Adipose tissue (tissue), 3 donors: ENCODE measurements around the gene CD96. TPM values are rescaled to one million over a fixed set of nuclear protein-coding genes. Genes with fewer than 3 reads are reported as not detected.
"Not testable (repeated sequence)": the region's sequence is repeated elsewhere in the genome, so short reads cannot be mapped to it uniquely, and the experiment has no call there.

Experiments
- H3K27ac ChIP-seq: one replicate; pipeline ENCODE4 v1.5.1; 2013; ENCODE audit warnings: low read depth, low read length
- WGBS, 3 donors: extraction: QIAGEN DNeasy Blood & Tissue Kit; methylation state at CpG; one replicate each; pipeline ENCODE4 v1.1.7; 2013; 5-methylcytosine and 5-hydroxymethylcytosine counted together
- polyA plus RNA-seq, 3 donors: library from polyadenylated mRNA; stranded (reverse); fragments of 200-250 nt; gene quantifications; one replicate each; pipeline ENCODE4 v1.2.3, GENCODE V29; 2013
- donor health status: healthy with polysubstance abuse.
- donor health status: Bipolar disorder and iron deficiency.
- donor health status: healthy.

The CD96 gene
- polyA plus RNA-seq, 3 donors, result 0.69 to 4.9 (median 2.5) TPM

GRCh38 chr3:111547631-111548030 is 5.6 kb downstream of the CD96 start:
- H3K27ac ChIP-seq, result no peak overlapping the region
- 50 to 89% (median 61%) methylated on average over 4 of the region's 4 CpGs for whole genome bisulfite sequencing, 3 donors

GRCh38 chr3:111548092-111548491 is 6.1 kb downstream of the CD96 start:
- WGBS, 3 donors, result 76 to 92% (median 79%) methylated on average over 1 of the region's 1 CpG
- H3K27ac ChIP-seq, result no peak overlapping the region

DNA sequence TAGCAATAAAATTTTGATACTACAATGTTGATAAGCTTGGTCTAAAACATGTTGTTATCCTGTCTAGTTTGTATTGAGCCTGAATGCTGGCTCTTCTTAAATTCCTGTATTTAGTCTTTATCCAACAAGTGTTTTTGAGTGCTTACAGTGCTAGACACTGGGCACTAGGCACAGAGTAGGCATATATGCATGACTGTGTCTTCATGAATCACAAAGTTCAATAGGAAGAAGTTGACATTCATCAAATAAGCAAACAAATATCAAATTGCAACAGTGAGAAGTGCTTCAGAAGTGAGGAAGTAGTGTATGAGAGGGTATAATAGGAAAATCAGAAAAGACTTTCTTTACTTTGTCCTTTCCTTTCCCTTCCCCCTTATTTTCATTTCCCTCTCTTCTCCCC is 6.8 kb downstream of the CD96 start:
- H3K27ac ChIP-seq, result no peak overlapping the region

DNA sequence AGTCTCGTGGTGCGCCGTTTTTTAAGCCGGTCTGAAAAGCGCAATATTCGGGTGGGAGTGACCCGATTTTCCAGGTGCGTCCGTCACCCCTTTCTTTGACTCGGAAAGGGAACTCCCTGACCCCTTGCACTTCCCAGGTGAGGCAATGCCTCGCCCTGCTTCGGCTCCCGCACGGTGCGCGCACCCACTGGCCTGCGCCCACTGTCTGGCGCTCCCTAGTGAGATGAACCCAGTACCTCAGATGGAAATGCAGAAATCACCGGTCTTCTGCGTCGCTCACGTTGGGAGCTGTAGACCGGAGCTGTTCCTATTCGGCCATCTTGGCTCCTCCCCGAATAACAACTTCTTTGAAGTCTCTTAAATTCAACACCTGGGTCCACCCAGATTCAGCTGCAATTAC is 19.9 kb downstream of the CD96 start:
- 91 to 94% (median 94%) methylated on average over 11 to 16 of the region's 25 CpGs for WGBS, 3 donors

DNA sequence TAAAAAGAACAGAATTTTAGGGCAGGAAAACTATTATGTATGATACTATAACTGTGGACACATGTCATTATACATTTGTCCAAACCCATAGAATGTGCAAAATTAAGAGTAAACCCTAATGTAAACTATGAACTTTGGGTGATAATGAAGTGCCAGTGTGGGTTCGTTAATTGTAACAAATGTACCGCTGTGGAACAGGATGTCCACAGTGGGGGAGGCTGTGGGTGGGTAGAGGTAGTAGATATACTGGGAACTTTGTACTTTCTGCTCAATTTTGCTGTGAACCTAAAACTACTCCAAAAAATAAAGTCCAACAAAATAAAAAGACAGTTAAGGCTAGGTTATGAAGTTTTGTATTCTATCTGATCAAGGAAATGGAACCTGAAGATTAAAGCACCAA is 24.8 kb downstream of the CD96 start:
- 58 to 86% (median 82%) methylated on average over 2 of the region's 2 CpGs for WGBS, 3 donors
- no peak overlapping the region for H3K27ac ChIP-seq

More for the DNA sequence above, 19.9 kb downstream of the CD96 start:
- not testable (repeated sequence) for H3K27ac ChIP-seq

DNA sequence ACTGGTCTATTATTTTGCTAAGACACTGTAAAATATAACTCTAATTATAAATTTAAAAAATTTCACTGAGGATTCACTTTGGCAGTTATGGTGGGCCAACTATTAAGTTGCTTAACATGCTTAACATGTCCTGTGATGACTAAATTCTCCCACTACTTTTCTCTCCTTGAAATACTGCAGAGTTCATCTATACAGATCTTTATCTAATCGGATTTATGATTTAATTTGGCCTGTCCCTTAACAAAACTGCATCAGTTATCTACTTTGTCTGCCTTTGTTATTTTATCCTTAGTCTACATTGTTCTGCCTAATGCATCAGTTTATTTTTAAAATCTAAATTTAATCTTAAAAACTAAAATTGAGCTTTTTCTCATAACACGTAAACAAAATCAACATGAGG is 26.4 kb downstream of the CD96 start:
- no peak overlapping the region for H3K27ac ChIP-seq
- 83 to 90% (median 88%) methylated on average over 2 of the region's 2 CpGs for WGBS, 3 donors

GRCh38 chr3:111568911-111569310 is 26.9 kb downstream of the CD96 start:
- H3K27ac ChIP-seq, result no peak overlapping the region

DNA sequence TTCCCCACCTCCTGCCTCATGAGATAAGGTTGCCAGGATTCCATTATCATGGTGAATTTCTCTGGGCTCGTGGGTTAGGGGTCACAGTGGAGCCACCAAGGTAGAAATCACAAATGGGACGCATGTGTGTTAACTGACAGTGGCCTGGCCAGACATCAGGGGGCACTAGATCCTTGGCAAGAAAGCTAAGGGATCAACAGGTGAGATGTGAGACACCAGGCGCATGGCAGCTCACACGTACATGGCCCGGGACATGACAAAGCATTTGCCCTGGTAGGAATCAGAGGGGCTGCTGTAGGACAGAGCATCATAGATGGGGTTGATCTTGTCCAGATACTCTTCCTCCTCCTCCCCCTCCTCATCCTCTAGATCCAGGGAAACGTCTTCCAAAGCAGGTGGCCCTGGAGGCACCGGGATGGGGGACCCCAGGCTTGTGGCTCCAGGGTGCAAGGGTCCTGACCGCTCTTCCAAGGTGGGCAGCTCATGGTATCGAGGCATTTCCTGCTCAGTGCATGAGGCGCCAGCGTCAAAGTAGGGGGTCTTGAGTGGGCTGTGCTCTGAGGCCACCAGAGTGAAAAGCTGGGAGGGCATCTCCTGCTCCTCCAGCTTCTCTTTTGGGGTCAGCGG is 28.5 kb downstream of the CD96 start:
- H3K27ac ChIP-seq, result no peak overlapping the region
- 91 to 93% (median 93%) methylated on average over 10 to 12 of the region's 12 CpGs for WGBS, 3 donors

GRCh38 chr3:111571282-111571681 is 29.3 kb downstream of the CD96 start:
- H3K27ac ChIP-seq, result no peak overlapping the region
- 74 to 93% (median 87%) methylated on average over 1 of the region's 1 CpG for WGBS, 3 donors

DNA sequence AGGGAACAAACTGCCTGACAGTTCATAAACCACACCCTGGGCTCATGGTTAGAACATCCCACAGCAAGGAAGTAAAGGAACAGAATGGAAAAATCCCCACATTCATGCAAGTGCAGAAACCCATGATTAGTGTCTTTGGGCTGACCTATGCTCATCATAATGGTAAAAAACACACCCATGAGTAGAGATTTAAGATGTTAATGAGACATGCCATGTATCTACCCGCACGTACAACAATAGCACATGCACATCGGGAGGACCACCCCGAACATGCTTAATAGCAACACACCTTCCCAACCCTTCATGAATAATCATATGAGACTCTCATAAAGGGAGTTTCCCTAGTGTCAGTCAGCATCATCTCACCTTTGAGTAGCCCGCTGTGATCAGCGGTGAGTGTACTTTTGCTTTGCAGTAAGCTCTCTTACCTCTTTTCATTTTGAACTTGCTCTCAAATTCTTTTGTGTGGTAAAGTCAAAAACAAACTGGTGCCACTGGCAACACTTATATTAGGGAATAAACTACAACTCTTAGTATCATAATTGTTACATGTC is 30.0 kb downstream of the CD96 start:
- no peak overlapping the region for H3K27ac ChIP-seq
- WGBS, 3 donors, result 93 to 95% (median 95%) methylated on average over 6 of the region's 6 CpGs

DNA sequence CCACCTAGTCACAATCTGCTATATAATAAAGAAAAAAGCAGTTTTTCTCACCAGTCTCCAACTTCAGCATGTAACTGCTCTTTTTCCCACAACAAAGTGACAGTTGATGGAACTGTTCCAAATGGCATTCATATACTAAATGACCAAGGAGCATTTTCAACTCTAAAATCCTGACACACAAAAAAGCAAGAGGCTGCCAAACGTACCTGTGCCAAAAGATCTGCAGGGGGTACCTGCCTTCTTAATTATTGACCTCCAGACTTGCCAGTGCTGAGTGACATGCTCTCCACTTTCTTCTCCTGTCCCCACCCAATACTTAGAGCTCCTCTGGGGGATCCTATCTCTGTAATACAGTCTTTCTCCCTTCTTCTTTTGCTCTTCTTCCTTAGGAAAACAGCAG is 35.1 kb downstream of the CD96 start:
- H3K27ac ChIP-seq, result no peak overlapping the region
- 16 to 62% (median 56%) methylated on average over 1 of the region's 1 CpG for WGBS, 3 donors

DNA sequence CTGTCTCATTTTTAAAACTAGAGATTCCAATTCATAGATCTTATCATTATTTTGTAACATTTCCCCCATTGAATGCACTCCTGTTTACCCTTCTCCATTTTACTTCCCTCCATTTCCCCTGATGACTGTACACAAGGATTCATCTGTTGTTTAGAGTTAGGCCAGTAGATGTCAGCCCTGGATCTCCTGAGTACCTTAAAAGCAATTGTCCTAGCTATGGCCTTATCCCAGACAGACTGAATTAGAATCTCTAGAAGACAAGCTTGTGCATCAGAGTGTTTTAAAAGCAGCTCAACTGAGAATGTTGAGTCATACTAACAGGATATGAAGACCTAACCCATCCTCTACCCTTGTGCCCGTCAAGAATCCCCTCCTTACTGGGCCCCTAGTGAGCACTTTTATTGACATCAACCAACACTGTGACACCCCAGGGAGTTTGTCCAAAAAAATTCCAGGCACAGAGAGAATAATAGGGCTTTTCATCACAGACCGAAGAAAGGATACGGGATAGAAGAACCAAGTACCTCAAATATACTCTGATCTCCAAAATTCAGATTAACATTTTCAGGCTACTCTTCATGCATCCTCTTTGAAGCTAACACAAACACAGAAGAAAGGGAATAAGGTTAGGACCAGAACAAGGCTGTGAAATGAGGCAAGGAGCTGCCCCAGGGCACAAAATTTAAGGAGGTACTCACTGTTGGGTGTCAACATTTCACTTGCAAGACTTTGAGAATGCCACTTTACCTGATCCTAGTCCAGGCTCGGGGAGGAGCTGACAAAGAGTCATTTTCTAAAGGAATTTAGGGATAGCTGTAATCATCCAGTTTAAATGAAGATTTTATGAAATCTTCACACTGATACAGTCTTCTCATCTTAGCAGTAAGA is 36.0 kb downstream of the CD96 start:
- whole genome bisulfite sequencing, 3 donors, result 76 to 89% (median 80%) methylated on average over 4 of the region's 4 CpGs
- H3K27ac ChIP-seq, result no peak overlapping the region

DNA sequence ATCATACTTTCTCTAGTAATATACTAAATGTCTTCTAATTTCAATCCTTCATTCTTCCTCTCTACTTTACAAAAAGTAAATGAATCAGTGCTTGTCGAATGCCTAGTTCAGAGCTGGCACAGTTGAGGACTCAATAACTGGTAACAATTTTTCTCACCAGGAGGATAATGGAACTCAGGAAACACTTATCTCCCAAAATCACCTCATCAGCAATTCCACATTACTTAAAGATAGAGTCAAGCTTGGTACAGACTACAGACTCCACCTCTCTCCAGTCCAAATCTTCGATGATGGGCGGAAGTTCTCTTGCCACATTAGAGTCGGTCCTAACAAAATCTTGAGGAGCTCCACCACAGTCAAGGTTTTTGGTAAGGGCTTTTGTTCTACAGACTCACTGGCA is 36.9 kb downstream of the CD96 start:
- WGBS, 3 donors, result 94 to 96% (median 95%) methylated on average over 4 of the region's 4 CpGs
- no peak overlapping the region for H3K27ac ChIP-seq

DNA sequence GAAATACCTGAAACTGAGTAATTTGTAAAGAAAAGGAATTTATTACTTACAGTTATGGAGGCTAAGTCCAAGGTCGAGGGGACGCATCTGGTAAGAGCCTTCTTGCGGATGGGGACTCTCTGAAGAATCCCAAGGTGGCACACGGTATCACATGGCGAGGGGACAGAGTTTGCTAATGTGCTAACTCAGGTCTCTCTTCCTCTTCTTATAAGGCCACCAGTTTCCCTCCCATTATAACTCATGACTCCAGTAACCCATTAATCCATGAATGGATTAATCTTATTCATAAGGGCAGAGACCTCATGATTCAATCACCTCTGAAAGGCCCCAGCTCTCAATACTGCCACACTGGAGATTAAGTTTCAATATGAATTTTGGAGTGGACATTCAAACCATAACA is 37.5 kb downstream of the CD96 start:
- WGBS, 3 donors, result 87 to 97% (median 93%) methylated on average over 5 of the region's 5 CpGs

DNA sequence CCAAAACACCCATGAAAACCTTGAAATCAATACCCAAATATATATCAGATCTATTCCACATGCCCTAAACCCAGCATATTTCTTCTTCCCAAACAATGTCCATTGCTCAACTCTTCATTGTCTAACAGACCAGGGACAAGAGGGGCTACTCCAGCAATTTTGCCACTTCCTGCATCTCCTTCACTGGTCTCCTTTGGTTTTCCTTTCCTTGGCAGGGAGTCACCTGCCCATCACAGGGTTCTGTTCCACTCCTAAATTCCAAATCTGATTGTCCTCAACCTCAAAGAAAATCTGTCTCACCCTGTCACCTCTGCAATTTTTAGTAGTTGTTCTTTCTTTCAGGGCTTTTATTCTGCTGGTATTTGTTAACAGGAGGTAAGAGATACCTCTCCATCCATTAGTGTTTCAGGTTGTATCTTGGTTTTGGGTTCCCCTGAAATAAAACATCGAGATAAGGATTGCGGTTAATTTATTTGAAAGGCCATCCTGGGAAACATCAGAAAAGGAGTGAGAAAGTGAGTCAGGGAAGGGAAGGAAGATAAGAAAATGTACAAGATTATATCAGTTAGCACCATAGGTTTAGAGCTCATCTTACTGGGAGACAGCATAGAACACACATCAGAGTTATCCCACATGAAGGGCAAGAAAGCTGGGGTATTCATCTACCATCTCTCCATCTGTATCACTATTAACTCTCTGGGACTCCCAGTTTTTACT is 39.6 kb downstream of the CD96 start:
- H3K27ac ChIP-seq, result no peak overlapping the region
- WGBS, 3 donors, result 84 to 91% (median 89%) methylated on average over 2 of the region's 2 CpGs

More for the DNA sequence above, 37.5 kb downstream of the CD96 start:
- no peak overlapping the region for H3K27ac ChIP-seq

- WGBS, 3 donors, result 54 to 78% (median 74%) methylated on average over 1 of the region's 1 CpG
- H3K27ac ChIP-seq, result no peak overlapping the region
Observed at GRCh38 chr3:111582120-111582474, 40.1 kb downstream of the CD96 start.

- 87 to 100% (median 87%) methylated on average over 1 of the region's 1 CpG for WGBS, 3 donors
- no peak overlapping the region for H3K27ac ChIP-seq
Observed at GRCh38 chr3:111584744-111585143, 42.7 kb downstream of the CD96 start.

- WGBS, 3 donors, result 14 to 63% (median 58%) methylated on average over 1 of the region's 1 CpG
- H3K27ac ChIP-seq, result no peak overlapping the region
Observed at GRCh38 chr3:111585217-111585616, 43.2 kb downstream of the CD96 start.

GRCh38 chr3:111588527-111588926 is 46.5 kb downstream of the CD96 start:
- H3K27ac ChIP-seq, result no peak overlapping the region
